SU-DHL-6 (cell line): ENCODE data around the gene STPG4.

Experiments
- H2AFZ ChIP-seq: fragments of 200-600 bp; sonication (generic); 2 replicates; pipeline ENCODE4 v1.6.1; 2014; ENCODE audit warnings: low read depth, mild to moderate bottlenecking, moderate library complexity, mixed read lengths, antibody characterized with exemption, low read length; ENCODE audit not compliant: severe bottlenecking
- H3F3A ChIP-seq: fragments of 200-600 bp; shearing (Covaris generic); 2 replicates; pipeline ENCODE4 v1.6.0; 2016; ENCODE audit warnings: antibody characterized with exemption, mild to moderate bottlenecking; ENCODE audit not compliant: insufficient read depth
- H3K27ac ChIP-seq: fragments of 200-600 bp; sonication (generic); 2 replicates; pipeline ENCODE4 v1.5.1; 2016; ENCODE audit warnings: low read depth, mild to moderate bottlenecking, low read length, moderate library complexity, mixed read lengths
- H3K27me3 ChIP-seq: fragments of 200-600 bp; sonication (generic), shearing (Covaris generic); 2 replicates; pipeline ENCODE4 v1.6.0; 2014; ENCODE audit warnings: mild to moderate bottlenecking, low read length
- H3K36me3 ChIP-seq: fragments of 200-600 bp; sonication (generic); 2 replicates; pipeline ENCODE4 v1.6.1; 2014; ENCODE audit warnings: mild to moderate bottlenecking, low read length, mixed read lengths
- H3K4me2 ChIP-seq: fragments of 300-600, 200-600 bp; shearing (Covaris generic), sonication (generic); 2 replicates; pipeline ENCODE4 v1.6.0; 2014; ENCODE audit warnings: low read length, low read depth, mild to moderate bottlenecking; ENCODE audit not compliant: poor library complexity, severe bottlenecking
- H3K4me3 ChIP-seq: fragments of 200-600 bp; sonication (generic); 2 replicates; pipeline ENCODE4 v1.5.1; 2014; ENCODE audit warnings: antibody characterized with exemption, low read length, mild to moderate bottlenecking, mixed read lengths; ENCODE audit not compliant: insufficient read depth, poor library complexity, severe bottlenecking
- H3K79me2 ChIP-seq: fragments of 200-600 bp; sonication (generic); 2 replicates; pipeline ENCODE4 v1.6.1; 2014; ENCODE audit warnings: mild to moderate bottlenecking, low read length, moderate library complexity; ENCODE audit not compliant: insufficient read depth
- H3K9ac ChIP-seq: fragments of 200-600 bp; sonication (generic); 2 replicates; pipeline ENCODE4 v1.7.0; 2014; ENCODE audit warnings: mild to moderate bottlenecking, low read length
- H3K9me2 ChIP-seq: fragments of 200-600 bp; sonication (generic); replicated peaks from 2 replicates; pipeline ENCODE4 v1.6.1; 2014; ENCODE audit warnings: low read length; ENCODE audit not compliant: insufficient read depth
- H3K9me3 ChIP-seq: fragments of 200-600 bp; sonication (generic); 2 replicates; pipeline ENCODE4 v1.6.1; 2014; ENCODE audit warnings: low read length, mixed read lengths; ENCODE audit not compliant: insufficient read depth
- H4K20me1 ChIP-seq: fragments of 200-600 bp; sonication (generic); 2 replicates; pipeline ENCODE4 v1.6.1; 2014; ENCODE audit warnings: low read depth, mild to moderate bottlenecking, antibody characterized with exemption, low read length, moderate library complexity, mixed read lengths
- EZH2phosphoT487 ChIP-seq: fragments of 200-600 bp; sonication (generic), shearing (Covaris generic); conservative IDR thresholded peaks from 2 replicates; pipeline ENCODE4 v1.6.1; 2018; ENCODE audit warnings: mild to moderate bottlenecking, antibody characterized with exemption, low read length, moderate library complexity, mixed read lengths
- TF ChIP-seq, protein P1 (sequence below): fragments of 200-600 bp; sonication (generic); IDR thresholded peaks from one replicate; pipeline ENCODE4 v1.5.1; 2017; ENCODE audit warnings: antibody characterized with exemption, mild to moderate bottlenecking, low read length, moderate library complexity; ENCODE audit not compliant: insufficient read depth, poor library complexity, severe bottlenecking

The STPG4 gene

DNA sequence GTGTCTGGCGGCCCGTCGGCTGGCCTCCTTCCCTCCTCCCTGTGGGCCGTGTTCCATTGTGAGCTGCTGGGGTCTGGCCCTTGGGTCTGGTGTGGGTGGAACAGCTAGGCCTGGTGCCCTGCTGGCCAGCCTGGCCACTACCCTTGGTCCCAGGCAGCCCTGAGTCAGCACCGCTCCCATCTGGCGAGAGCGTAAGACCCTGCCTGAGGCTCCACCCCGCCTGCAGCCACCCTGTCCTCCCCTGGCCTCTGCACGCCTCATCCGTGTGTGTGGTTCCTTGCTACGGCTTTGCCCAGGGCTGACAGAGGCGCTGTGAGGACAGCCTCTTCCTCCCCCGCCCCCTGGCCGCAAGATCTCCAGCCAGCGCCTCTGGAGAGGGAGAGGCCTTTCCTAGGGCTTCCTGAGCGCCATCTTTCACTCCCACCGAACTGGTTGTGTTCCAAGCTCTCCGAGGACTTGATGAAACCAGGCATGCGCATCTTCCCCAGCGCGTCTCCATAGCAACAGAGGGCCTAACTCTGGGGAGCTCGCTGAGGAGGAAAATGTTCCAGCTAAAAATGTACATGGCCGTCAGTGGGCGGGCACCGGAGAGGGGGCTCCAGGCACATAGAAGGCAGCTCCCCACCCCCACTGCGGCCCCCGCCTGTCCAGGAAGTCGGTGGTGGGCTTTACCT is 83.0 kb downstream of the STPG4 start:
- TF ChIP-seq EZH2phosphoT487: no peak
- TF ChIP-seq, protein P1, sequence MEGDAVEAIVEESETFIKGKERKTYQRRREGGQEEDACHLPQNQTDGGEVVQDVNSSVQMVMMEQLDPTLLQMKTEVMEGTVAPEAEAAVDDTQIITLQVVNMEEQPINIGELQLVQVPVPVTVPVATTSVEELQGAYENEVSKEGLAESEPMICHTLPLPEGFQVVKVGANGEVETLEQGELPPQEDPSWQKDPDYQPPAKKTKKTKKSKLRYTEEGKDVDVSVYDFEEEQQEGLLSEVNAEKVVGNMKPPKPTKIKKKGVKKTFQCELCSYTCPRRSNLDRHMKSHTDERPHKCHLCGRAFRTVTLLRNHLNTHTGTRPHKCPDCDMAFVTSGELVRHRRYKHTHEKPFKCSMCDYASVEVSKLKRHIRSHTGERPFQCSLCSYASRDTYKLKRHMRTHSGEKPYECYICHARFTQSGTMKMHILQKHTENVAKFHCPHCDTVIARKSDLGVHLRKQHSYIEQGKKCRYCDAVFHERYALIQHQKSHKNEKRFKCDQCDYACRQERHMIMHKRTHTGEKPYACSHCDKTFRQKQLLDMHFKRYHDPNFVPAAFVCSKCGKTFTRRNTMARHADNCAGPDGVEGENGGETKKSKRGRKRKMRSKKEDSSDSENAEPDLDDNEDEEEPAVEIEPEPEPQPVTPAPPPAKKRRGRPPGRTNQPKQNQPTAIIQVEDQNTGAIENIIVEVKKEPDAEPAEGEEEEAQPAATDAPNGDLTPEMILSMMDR: no peak
- no peak overlapping the region for H3K4me3 ChIP-seq
- H3K9me3 ChIP-seq: no peaks in the 10 kb centered on the region
- no peaks in the 10 kb centered on the region for H3K27me3 ChIP-seq
- no peaks in the 10 kb centered on the region for H4K20me1 ChIP-seq
- no peaks in the 10 kb centered on the region for H3K79me2 ChIP-seq
- no peaks in the 10 kb centered on the region for H3K9me2 ChIP-seq
- no peak overlapping the region for H3K9ac ChIP-seq
- no peaks in the 10 kb centered on the region for H3K36me3 ChIP-seq
- no peak overlapping the region for H2AFZ ChIP-seq
- H3K27ac ChIP-seq: no peak overlapping the region
- H3K4me2 ChIP-seq: no peak overlapping the region
- H3F3A ChIP-seq: no peaks in the 10 kb centered on the region

DNA sequence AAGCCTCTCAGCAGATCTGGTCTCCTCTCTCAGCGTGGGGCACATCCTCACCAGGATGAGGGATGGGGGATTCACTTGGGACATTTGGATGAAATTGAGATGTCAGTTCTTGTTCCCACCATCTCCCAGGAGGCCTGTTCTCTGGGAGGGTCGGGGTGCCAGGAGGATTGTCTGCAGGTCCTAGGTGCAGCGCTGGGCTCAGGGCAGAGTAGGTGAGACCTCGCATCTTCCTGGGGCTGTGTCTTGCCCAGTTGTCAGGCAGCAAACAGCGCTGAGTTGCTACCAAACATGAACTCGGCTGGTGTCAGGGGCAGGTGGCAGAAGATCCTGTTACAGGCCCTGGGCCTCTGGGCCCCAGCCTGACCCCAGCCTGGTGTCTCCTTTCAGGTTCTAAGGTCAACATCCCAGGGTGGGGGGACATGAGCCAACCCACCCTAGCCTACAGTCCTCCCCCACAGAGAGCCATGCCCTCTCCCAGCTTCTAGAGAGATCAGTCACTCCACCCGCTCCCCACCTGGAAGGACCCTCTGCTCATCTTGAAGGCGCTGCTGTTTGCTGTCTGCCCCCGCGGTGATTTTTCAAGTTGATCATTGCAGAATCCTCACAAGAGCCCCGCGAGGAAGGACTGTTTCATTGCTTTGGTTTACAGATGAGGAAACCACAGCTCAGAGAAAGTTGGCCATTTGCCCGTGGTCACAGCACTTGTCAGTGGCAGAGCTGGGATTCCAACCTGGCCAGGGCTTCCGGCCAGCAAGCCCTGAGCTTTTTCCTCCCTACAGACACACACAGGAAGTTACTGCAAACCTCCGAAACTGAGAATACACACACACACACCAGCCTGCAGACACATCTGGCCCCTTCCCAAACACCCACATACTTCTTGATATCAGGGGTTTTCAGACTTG is 83.9 kb downstream of the STPG4 start:
- no peaks in the 10 kb centered on the region for H4K20me1 ChIP-seq
- H3K4me3 ChIP-seq: no peak overlapping the region
- no peaks in the 10 kb centered on the region for H3F3A ChIP-seq
- no peaks in the 10 kb centered on the region for H3K27me3 ChIP-seq
- no peak for TF ChIP-seq EZH2phosphoT487
- TF ChIP-seq, protein P1: no peak
- no peak overlapping the region for H2AFZ ChIP-seq
- H3K27ac ChIP-seq: no peak overlapping the region
- no peaks in the 10 kb centered on the region for H3K9me2 ChIP-seq
- H3K9me3 ChIP-seq: no peaks in the 10 kb centered on the region
- H3K36me3 ChIP-seq: no peaks in the 10 kb centered on the region
- H3K4me2 ChIP-seq: no peak overlapping the region
- H3K9ac ChIP-seq: no peak overlapping the region
- H3K79me2 ChIP-seq: no peaks in the 10 kb centered on the region

GRCh38 chr2:47070155-47070919 is 84.8 kb downstream of the STPG4 start:
- no peaks in the 10 kb centered on the region for H3K9me3 ChIP-seq
- H3K9me2 ChIP-seq: no peaks in the 10 kb centered on the region
- H3K4me3 ChIP-seq: no peak overlapping the region
- H3K27ac ChIP-seq: no peak overlapping the region
- no peaks in the 10 kb centered on the region for H4K20me1 ChIP-seq
- H3K9ac ChIP-seq: no peak overlapping the region
- no peaks in the 10 kb centered on the region for H3K36me3 ChIP-seq
- H2AFZ ChIP-seq: no peak overlapping the region
- H3K27me3 ChIP-seq: no peaks in the 10 kb centered on the region
- H3K79me2 ChIP-seq: no peaks in the 10 kb centered on the region
- no peak overlapping the region for H3K4me2 ChIP-seq
- no peaks in the 10 kb centered on the region for H3F3A ChIP-seq
- no peak for TF ChIP-seq EZH2phosphoT487
- TF ChIP-seq, protein P1: no peak
